ENCODE results near the gene KCNMB2. TPM values are rescaled to one million over a fixed set of nuclear protein-coding genes. Genes with fewer than 3 reads are reported as not detected.

KCNMB2 gene
- total RNA-seq, 2 donors from 2014 or later, result not detected

DNA sequence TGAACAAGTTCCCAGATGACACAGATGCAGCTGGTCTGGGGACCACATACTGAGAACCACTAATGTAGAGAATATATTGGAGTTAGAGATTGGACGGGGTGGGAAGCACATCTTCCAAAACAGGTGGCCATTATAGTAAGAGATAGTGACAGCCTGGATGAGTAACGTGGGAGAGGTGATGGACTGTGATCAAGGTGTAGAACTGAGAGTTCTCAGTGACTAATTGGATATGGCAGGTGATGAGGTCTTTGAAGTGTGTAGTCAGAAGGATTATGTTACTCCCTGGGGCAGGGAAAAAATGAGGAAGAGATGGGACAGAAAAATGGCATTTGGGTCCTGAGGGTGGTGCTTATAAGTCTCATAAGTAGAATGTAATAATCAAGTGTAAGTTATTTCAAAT is 66.6 kb downstream of the KCNMB2 start:
- no peaks in the 10 kb centered on the region for H3K9me3 ChIP-seq (ENCODE audit: control insufficient read depth, low read length, poor library complexity, severe bottlenecking)
- ATAC-seq, result no peak
- DNase-seq, result no peak
- Mint-ChIP-seq H3K4me1 (no peaks in the 10 kb centered on the region), H3K27ac (no peak overlapping the region), H3K4me3 (no peak overlapping the region), H3K36me3 (ENCODE audit: low read depth) (no peaks in the 10 kb centered on the region), H3K27me3 (peaks cover 16% of the 10 kb centered on the region)

DNA sequence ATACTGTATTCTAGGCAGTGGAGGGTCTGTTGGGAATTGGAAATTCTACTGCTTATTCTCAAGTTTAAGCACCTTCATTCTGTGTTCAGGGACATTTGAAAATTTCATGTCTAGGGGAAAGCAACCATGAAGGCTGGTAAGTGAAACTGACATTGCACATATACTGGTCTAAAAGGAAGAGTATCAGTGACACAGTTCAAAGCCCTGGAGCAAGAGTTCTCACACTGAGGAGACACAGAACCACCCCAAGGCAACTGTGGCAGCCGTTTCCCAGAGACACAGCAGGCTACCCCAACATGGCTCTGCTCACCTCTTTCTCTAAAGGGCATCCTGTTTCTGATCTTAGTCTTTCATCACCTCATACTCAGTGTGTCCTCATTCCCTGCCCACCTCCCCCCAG is 67.5 kb downstream of the KCNMB2 start:
- no peak overlapping the region for H3K27ac Mint-ChIP-seq
- H3K4me1 Mint-ChIP-seq, result no peaks in the 10 kb centered on the region
- peaks cover 9% of the 10 kb centered on the region for H3K27me3 Mint-ChIP-seq
- H3K9me3 ChIP-seq (ENCODE audit: control insufficient read depth, low read length, poor library complexity, severe bottlenecking), result no peaks in the 10 kb centered on the region
- DNase-seq, result no peak
- H3K4me3 Mint-ChIP-seq, result no peak overlapping the region
- no peak for ATAC-seq
- no peaks in the 10 kb centered on the region for H3K36me3 Mint-ChIP-seq (ENCODE audit: low read depth)

DNA sequence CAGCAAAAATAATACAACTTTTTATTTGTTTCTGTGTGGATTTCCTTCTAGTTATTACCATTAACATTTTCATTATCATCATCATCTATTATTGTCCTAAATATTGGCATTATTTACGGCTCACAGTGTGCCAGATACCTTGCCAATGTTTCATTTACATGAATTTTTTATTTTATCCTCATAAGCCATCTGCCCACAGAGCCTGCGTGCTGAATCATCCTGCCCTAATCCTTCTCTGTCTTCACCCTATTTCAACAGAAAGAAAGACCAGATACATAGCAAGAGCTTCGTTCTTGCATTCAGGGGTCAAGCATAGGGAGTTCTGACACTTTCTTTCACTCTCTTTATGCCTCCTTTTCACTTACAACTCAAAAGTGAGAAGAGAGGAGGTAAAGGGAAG is 82.0 kb downstream of the KCNMB2 start:
- Mint-ChIP-seq H3K36me3 (ENCODE audit: low read depth) (peaks cover 2% of the 10 kb centered on the region), H3K27ac (no peak overlapping the region), H3K4me1 (peaks cover 3% of the 10 kb centered on the region), H3K4me3 (no peak overlapping the region), H3K27me3 (peaks cover 30% of the 10 kb centered on the region)
- ATAC-seq (no peak), DNase-seq (no peak)
- H3K9me3 ChIP-seq (ENCODE audit: control insufficient read depth, low read length, poor library complexity, severe bottlenecking), result no peaks in the 10 kb centered on the region

DNA sequence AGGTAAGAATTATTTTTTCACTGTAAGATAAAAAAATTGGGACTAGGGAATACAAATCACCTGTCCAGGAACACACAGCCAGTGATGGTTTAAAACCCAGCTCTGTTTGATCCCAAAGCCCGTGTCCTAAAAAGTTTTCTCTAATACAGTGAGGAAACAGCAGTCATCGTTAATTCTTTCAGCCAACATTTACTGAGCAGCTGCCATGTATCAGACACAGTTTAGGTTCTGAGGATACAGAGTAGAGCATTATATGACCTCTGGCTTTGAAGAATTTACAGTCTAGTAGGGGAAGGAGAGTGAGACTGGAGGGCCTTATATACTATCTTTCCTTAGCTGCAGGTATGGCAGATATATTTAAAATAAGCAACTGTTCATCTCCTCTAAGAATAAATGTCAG is 82.7 kb downstream of the KCNMB2 start:
- Mint-ChIP-seq H3K4me3 (no peak overlapping the region), H3K27me3 (peaks cover 30% of the 10 kb centered on the region), H3K27ac (no peak overlapping the region), H3K36me3 (ENCODE audit: low read depth) (no peaks in the 10 kb centered on the region), H3K4me1 (peaks cover 3% of the 10 kb centered on the region)
- H3K9me3 ChIP-seq (ENCODE audit: control insufficient read depth, low read length, poor library complexity, severe bottlenecking), result no peaks in the 10 kb centered on the region
- DNase-seq (no peak), ATAC-seq (no peak)

DNA sequence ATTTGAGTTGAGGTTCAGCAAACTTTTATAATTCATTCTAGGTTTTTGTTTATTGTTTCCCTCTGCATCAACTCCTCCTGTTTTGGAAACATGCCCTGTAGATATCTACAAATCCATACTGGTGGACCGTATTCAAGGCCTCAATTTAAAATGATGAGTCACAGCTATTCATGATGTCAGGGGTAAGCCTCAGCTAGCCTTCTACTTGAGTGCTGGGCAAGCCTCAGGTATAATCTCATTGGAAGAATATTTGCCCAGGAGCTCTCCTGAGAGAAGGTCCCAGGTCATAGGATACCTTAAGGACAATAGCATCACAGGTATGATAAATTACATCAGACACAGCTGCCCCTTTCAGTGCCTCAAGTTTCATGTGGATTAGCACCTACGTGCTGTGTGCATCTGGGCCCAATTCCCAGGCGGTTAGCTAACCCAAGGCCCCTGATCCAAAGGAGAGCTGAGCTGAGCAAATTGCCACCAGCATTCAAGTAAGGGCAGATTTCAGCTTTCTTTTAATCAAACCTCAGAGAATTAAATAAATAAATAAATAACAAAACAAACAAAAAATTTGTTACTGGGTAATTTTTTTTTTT is 87.5 kb downstream of the KCNMB2 start:
- no peak for ATAC-seq
- H3K27me3 Mint-ChIP-seq, result peaks cover 11% of the 10 kb centered on the region

DNA sequence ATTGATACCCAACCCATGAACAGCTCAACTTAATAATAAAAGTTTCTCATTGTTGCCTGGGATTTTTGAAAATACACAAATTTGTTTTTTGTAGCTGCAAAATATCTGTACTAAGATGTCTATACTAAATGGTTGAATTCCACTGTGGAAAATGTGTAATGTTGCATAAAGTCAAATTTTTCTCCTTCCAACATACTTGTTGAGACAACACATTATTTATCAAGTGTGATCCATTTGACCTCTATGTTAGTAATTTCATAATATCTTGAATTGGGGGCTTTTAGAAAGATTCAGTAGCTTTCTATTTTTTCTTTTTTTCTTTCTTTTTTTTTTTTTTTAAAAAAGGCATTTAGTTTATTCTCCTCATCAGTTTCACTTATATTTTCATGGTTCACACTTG is 88.0 kb downstream of the KCNMB2 start:
- Mint-ChIP-seq H3K4me3 (no peak overlapping the region), H3K27ac (no peak overlapping the region), H3K27me3 (peaks cover 9% of the 10 kb centered on the region), H3K4me1 (no peaks in the 10 kb centered on the region), H3K36me3 (ENCODE audit: low read depth) (no peaks in the 10 kb centered on the region)
- DNase-seq (no peak), ATAC-seq (no peak)
- no peaks in the 10 kb centered on the region for H3K9me3 ChIP-seq (ENCODE audit: control insufficient read depth, low read length, poor library complexity, severe bottlenecking)

More for the DNA sequence above, 87.5 kb downstream of the KCNMB2 start:
- no peak for DNase-seq
- no peaks in the 10 kb centered on the region for H3K36me3 Mint-ChIP-seq (ENCODE audit: low read depth)
- H3K4me1 Mint-ChIP-seq, result no peaks in the 10 kb centered on the region
- no peak overlapping the region for H3K4me3 Mint-ChIP-seq
- H3K9me3 ChIP-seq (ENCODE audit: control insufficient read depth, low read length, poor library complexity, severe bottlenecking), result no peaks in the 10 kb centered on the region
- H3K27ac Mint-ChIP-seq, result no peak overlapping the region

DNA sequence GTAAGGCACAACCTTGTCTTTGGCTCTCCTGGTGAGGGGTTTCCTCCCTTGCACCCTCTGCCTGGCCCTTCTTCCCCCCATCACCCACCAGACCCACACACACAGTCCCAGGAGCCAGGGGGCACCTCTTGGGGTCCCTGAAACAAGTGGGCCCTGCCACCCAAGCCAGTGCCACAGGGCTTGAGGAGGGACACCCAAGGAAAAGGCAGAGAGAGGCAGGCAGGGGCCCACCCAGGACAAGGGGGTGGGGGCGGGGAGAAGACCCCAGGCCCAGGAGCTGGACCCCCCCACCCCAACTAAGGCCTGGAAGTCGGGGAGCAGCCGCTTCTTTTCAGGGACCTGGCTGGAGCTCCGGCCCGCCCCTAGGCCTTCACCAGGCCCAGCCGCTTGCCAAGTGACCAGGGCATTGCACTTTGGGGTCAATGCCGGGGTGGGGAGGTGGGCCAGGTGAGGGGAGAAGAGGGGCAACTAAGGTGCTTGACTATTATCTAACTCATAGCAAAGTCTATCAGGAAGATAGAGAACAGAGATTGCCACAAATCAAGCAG is 88.9 kb downstream of the KCNMB2 start:
- Mint-ChIP-seq H3K4me3 (no peak overlapping the region), H3K4me1 (no peaks in the 10 kb centered on the region), H3K27me3 (peaks cover 9% of the 10 kb centered on the region), H3K36me3 (ENCODE audit: low read depth) (no peaks in the 10 kb centered on the region), H3K27ac (no peak overlapping the region)
- ATAC-seq (no peak), DNase-seq (no peak)
- H3K9me3 ChIP-seq (ENCODE audit: control insufficient read depth, low read length, poor library complexity, severe bottlenecking), result no peaks in the 10 kb centered on the region

DNA sequence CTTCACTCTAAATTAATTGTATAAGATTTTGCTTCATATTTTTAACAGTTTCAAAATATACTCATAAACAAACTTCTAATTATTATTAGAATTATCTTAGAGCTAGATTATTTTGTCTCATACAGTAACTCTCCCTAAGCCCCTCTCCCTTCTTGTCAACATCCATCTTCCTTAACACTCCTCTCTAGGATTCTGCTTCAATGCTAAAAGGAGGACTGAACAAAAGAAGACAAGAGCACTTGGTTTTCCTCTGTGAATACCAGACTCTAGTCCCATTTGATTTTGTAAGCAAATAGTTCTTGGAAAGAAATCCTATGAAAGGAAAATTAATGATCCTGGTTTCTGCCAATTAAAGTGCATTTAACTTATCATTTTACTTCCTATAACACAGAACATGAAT is 91.8 kb downstream of the KCNMB2 start:
- no peaks in the 10 kb centered on the region for H3K27me3 Mint-ChIP-seq
- no peaks in the 10 kb centered on the region for H3K36me3 Mint-ChIP-seq (ENCODE audit: low read depth)
- DNase-seq (no peak), ATAC-seq (no peak)
- H3K27ac Mint-ChIP-seq, result no peak overlapping the region
- H3K9me3 ChIP-seq (ENCODE audit: control insufficient read depth, low read length, poor library complexity, severe bottlenecking), result no peaks in the 10 kb centered on the region
- no peaks in the 10 kb centered on the region for H3K4me1 Mint-ChIP-seq
- H3K4me3 Mint-ChIP-seq, result no peak overlapping the region

DNA sequence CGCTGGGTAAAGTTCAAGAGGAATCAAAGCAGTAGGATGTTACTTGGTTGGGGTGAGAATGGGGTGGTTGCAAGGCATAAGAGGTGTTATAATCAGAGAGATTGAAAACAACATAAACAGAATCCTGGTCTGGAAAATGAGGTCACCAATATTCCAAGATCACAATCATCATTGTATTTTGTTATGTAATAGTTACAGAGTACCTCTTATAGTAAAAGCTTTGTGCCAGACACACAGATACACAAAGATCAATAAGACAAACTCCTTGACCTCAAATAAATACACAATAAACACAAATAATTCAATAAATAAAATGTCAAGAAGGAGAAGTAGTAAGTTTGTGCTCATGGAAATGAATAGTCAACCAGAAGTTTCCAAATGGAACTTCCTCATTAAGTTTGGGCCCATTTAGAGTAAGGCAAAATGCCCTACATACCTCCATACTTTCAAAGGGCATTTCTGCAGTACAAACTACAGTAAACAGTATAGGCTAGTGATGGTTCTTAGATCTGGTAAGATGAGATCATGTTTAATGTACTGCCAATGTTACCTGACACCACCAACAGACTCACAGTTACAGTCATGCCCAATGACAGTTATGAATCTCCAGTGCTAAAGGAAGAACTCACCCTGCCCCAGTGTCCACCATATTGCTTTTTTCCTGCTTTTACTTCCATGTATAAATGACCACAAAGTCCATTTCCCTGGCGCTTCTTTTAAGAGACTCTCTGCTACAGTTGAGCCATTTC is 93.4 kb downstream of the KCNMB2 start:
- Mint-ChIP-seq H3K36me3 (ENCODE audit: low read depth) (no peaks in the 10 kb centered on the region), H3K27ac (no peak overlapping the region), H3K4me1 (no peaks in the 10 kb centered on the region), H3K4me3 (no peak overlapping the region), H3K27me3 (no peaks in the 10 kb centered on the region)
- no peaks in the 10 kb centered on the region for H3K9me3 ChIP-seq (ENCODE audit: control insufficient read depth, low read length, poor library complexity, severe bottlenecking)
- DNase-seq, result no peak
- no peak for ATAC-seq

DNA sequence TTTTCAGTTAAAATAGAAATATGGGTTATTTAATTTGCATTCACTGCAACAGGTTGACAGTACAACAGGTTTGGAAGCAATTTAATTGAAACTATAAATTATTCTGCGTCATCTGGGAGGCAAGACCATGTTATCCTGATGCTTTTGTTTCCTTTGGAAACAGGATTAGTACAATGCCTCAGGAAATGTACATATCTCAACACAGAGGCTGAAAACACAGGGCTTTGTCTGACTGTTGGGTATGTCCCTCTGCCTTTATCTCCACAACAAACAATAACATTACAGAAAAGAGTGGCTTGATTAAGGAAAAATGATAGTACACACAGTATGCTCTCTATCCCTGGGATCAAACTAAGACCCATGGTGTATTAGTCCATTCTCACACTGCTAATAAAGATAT is 95.7 kb downstream of the KCNMB2 start:
- no peaks in the 10 kb centered on the region for H3K9me3 ChIP-seq (ENCODE audit: control insufficient read depth, low read length, poor library complexity, severe bottlenecking)
- no peaks in the 10 kb centered on the region for H3K36me3 Mint-ChIP-seq (ENCODE audit: low read depth)
- no peak overlapping the region for H3K4me3 Mint-ChIP-seq
- no peak overlapping the region for H3K27ac Mint-ChIP-seq
- no peak for DNase-seq
- no peaks in the 10 kb centered on the region for H3K27me3 Mint-ChIP-seq
- ATAC-seq, result no peak
- no peaks in the 10 kb centered on the region for H3K4me1 Mint-ChIP-seq

DNA sequence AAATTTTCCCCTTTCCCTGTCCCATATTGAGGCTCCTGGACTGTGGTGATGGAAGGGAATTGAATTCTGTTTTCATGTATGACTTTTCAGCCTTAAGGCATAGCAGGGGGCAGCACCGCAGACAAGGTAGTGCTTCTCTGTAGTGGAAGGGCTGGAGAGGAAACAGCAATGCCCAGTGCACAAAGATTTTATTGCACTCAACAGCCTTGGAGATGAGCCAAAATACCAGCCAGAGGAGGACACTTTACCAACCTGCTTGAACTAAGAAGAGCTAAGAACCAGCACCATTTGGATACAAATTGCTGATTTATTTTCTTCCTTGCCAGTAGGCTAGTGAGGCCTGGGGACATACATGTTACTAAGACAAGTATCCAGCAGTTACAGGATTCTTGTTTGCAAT is 98.7 kb downstream of the KCNMB2 start:
- no peaks in the 10 kb centered on the region for H3K36me3 Mint-ChIP-seq (ENCODE audit: low read depth)
- no peaks in the 10 kb centered on the region for H3K27me3 Mint-ChIP-seq
- no peak for ATAC-seq
- no peak overlapping the region for H3K4me3 Mint-ChIP-seq
- no peaks in the 10 kb centered on the region for H3K9me3 ChIP-seq (ENCODE audit: control insufficient read depth, low read length, poor library complexity, severe bottlenecking)
- no peak for DNase-seq
- H3K27ac Mint-ChIP-seq, result no peak overlapping the region
- H3K4me1 Mint-ChIP-seq, result no peaks in the 10 kb centered on the region

DNA sequence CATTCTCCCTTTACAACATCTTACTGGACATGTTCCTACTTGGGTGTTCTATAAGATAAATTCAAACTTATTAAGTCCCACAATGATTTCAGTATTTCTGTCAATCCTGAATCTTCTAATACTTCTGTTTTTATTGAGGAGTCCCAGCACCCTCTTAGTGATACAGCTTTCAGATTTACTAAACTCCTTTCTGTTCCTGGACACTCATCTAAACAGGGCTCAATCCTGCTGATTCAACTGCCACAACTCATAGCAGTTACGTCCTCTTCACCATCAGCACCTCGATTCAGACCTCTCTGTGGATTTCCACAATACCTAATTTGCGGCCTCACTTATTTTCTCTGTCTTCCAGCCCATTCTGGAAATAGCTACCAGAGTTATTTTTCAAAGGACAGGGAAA is 101.6 kb downstream of the KCNMB2 start:
- H3K27me3 Mint-ChIP-seq, result peaks cover 2% of the 10 kb centered on the region
- no peaks in the 10 kb centered on the region for H3K4me1 Mint-ChIP-seq
- DNase-seq (no peak), ATAC-seq (no peak)
- no peak overlapping the region for H3K27ac Mint-ChIP-seq
- H3K36me3 Mint-ChIP-seq (ENCODE audit: low read depth), result no peaks in the 10 kb centered on the region
- H3K9me3 ChIP-seq (ENCODE audit: control insufficient read depth, low read length, poor library complexity, severe bottlenecking), result no peaks in the 10 kb centered on the region
- H3K4me3 Mint-ChIP-seq, result no peak overlapping the region

DNA sequence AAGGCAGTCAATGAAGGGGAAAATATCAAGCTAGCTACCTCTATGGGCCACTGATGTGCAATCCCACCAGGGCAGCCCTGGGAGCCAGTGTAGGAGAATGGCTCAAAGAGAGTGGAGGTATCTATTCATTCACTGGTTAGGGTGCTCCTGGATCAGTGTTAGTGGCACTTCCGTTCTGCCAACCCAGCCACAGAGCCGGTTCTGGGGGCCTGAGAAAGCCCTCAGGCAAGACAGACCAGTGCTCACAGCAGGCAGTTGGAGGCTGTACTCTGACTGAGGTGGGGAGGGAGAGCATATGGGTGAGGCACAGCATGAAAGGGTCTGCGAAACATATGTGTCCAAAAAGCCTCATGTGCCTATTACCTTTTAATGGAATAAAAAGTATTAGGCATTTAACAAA is 109.3 kb downstream of the KCNMB2 start:
- H3K36me3 Mint-ChIP-seq (ENCODE audit: low read depth), result no peaks in the 10 kb centered on the region
- H3K4me1 Mint-ChIP-seq, result no peaks in the 10 kb centered on the region
- no peak overlapping the region for H3K27ac Mint-ChIP-seq
- DNase-seq, result no peak
- peaks cover 4% of the 10 kb centered on the region for H3K27me3 Mint-ChIP-seq
- no peak for ATAC-seq
- H3K9me3 ChIP-seq (ENCODE audit: control insufficient read depth, low read length, poor library complexity, severe bottlenecking), result peaks cover 2% of the 10 kb centered on the region
- no peak overlapping the region for H3K4me3 Mint-ChIP-seq
